SKM-1 treated with dmso at 0.1 percent for 144 hours (cell line): ENCODE measurements around the gene C22orf39.
A peak's percentile ranks its signal among the peaks of the same experiment; 100 is the strongest.

Experiments used
- DNase-seq: peaks from one replicate; lab custom pipeline; 2025; ENCODE audit not compliant: unreplicated experiment; lab: John Stamatoyannopoulos, UW

C22orf39 gene, protein sequence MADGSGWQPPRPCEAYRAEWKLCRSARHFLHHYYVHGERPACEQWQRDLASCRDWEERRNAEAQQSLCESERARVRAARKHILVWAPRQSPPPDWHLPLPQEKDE

DNA sequence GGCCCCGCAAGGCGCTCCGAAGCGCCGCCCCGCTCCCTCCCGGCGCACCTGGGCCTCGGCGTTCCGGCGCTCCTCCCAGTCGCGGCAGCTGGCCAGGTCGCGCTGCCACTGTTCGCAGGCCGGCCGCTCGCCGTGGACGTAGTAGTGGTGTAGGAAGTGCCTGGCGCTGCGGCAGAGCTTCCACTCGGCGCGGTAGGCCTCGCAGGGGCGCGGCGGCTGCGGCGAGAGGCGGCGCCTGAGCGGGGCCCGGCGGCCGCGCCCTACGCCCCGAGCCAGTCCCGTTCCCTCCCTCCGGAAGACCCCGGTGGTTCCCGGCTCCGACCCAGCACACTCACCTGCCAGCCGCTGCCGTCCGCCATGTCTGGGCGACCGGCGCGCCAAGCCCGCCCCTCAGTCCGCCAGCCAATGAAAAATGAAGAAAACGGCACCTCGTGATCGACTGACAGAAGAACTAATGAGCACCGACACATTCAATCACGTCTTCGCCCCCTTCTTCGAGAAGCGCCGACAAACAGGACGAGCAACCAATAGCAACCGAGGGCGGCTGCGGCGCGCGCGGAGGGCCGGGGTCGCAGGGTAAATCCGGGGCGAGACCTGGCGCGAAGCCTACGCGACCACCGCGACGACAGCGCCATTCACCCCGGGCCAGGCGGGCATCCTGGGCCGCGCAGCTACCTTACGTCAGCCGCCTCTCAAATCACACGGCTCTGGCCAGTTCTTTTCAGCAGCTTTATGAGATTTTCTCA lies at the start of gene C22orf39:
C22orf39 (minus strand) TSS at position 382 of the 746 bp plus-strand sequence; CDS start at position 359, 23 bp downstream.
- DNase-seq = peak; percentile 90

DNA sequence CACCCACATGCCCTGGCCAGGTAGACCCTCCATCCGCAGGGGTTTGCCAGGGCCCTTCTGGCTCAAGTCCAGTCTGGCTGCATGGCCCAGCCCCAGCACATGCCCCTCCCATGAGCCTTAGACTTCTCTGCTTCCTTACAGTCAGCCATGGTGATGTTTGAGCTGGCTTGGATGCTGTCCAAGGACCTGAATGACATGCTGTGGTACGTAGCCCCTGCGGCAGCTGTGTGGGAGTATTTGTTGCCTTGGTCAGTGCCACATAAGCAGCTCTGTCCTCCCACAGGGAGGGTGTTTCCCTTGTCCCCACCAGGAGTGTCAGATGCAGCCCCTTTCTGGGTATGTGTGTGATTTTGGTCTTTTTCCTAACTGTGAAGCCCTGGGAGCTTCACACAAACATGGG lies 49.7 kb upstream of the C22orf39 start:
- DNase-seq = no peak

GRCh38 chr22:19496324-19496630 lies 48.8 kb upstream of the C22orf39 start:
- no peak for DNase-seq

- DNase-seq = no peak
Measured at GRCh38 chr22:19495562-19496323, 48.2 kb upstream of the C22orf39 start.

GRCh38 chr22:19494676-19495173 lies 47.2 kb upstream of the C22orf39 start:
- no peak for DNase-seq

GRCh38 chr22:19494001-19494560 lies 46.6 kb upstream of the C22orf39 start:
- no peak for DNase-seq

DNA sequence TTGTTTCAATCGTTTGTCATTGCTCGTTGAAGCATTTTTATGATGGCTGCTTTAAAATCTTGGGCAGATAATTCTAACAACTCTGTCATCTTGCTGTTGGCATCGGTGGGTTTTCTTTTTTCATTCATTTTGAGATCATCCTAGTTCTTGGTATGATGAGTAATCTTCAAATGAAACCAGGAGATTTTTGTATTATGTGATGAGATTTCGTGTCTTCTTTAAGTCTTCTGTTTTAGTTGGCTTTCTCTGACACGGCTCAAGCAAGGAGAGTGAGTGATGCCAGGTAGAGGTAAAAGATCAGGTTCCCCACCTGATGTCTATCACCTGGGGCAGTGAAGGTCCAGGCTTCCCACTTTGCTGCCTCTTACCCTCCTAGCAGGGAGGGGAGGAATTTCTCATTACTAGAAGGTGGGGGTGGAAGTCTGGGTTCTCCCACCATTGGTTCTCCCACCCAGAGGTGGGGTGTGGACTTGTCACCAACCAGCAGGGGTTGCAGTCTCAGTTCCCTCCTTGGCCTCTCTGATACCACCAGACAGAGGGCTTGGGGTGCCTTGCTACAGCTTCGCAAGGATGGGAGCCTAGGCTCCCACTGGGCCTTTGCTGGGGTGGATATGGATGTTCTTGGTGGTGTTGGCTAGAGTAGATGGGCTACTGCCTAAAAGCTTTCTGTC lies 45.1 kb upstream of the C22orf39 start:
- DNase-seq = no peak

GRCh38 chr22:19490628-19491230 lies 43.2 kb upstream of the C22orf39 start:
- DNase-seq = no peak

DNA sequence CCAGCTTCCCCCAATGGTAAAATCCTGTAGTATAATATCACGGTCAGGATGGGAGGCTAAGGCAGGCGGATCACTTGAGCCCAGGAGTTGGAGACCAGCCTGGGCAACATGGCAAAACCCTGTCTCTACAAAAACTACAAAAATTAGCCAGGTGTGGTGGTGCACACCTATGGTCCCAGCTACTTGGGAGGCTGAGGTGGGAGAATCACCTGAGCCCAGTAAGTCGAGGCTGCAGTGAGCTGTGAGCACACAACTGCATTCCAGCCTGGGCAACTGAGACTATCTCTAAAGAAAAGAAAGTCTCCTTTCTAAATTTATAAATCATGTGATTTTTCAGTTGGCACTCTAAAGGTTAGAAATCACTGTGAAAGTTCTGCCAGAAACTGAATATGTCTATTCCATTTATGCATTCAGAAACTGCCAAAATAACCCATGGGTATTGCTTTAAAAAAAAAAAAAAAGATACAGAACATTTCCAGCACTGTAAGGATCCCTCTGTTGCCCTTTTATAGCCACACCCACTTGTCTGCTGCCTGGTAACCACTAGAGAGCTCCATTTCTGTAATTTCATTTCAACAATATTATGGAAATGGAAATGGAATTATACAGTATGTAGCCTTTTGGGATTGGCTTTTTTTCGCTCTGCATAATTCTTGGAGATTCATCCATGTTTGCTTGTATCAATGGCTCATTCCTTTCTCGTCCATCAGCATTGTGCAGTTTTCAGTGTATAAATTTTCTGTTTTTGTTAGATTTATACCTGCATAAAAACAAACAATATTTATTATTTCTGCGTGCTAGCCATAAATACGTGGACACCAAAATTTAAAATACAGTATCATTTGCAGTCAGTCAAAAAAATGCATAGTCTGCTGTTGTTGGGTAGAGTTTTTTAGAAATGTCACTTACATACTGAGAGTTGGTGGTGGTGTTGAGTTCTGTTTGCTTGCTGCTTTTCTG lies 41.7 kb upstream of the C22orf39 start:
- DNase-seq = no peak

GRCh38 chr22:19488285-19488684 lies 40.8 kb upstream of the C22orf39 start:
- DNase-seq = no peak

DNA sequence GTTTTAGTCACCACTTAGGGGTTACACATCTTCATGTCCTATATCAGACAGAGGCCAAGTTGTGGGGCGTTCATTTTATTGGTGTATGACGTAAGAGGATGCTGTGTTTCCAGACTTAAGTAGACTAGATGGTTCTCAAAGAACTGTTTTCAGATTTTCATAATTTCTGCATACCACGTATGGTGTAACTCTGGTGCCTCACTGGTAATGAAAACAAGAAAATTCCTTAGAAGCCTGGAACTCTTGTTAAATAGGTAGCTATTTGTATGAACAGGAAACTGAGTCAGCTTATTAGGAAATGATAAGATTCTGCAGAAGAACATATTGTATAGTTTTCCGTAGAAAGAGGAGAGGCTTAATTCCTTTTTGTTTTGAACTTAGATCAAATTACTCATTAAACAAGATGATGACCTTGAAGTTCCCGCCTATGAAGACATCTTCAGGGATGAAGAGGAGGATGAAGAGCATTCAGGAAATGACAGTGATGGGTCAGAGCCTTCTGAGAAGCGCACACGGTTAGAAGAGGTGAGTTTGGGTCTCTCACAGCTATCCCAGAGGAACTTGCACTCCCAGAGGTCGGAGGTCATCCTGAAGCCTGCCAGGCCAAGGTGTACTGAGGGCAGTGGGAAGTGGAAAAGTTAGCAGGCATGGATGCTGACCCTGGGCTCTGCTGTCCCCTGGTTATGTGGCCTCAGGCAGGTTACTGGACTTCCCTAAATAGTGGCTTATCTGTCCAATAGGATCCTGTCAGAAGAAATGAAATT lies 36.2 kb upstream of the C22orf39 start:
- no peak for DNase-seq

- DNase-seq = no peak
Measured at GRCh38 chr22:19482297-19482696, 34.8 kb upstream of the C22orf39 start.

- no peak for DNase-seq
Measured at GRCh38 chr22:19480789-19481188, 33.3 kb upstream of the C22orf39 start.

DNA sequence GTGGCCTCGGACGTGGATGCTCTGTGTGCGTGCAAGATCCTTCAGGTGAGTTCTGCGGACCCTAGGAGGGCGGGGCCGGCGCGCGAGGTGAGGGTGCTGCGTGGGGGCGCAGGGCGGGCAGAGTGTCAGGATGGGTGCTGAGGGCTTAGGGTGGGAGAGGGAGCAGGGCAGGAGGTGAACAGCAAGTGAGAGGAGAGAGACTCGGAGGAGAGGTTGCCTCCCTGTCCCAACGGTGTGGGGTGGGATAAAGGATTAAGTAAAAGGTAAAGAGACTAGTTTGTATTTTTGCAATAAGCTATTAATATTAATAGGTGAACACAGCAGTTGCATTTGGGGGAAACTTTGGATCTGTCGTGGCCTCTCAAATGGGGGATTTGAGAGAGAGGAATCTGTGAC lies 32.7 kb upstream of the C22orf39 start:
- DNase-seq = no peak

DNA sequence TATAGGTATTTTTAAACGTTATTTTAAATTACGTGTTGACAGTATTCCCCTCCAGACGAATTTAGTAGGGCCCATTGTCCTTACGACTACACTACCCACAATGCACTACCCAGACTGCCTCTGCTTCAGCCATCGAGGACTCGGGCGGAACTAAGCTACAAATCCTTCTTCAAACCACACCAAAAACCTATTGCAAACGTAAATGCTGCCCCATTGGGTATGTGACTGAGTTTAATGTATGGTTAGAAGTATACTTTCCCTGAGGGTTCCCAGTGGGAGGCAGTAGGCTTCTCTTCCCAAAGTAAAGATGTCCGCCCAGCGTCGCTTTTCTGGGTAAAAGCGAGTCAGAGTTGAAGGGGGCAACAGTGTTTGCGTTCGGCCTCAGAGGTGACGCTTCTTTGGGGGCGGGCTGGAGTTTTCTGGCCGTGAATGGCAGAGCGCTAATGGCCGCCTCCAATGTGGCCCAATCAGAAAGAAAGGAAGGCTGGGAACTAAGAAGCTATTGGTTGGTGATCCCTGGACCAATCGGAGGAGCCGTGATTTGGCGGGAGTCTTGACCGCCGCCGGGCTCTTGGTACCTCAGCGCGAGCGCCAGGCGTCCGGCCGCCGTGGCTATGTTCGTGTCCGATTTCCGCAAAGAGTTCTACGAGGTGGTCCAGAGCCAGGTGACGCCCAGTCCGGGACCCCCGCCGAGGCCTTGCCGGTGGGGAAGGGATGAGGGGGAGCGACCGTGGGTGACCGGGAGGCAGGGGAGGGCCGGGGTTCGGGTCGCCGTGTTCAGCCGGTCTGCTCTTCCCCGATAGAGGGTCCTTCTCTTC lies 32.1 kb upstream of the C22orf39 start, which contains the start of gene CDC45:
CDC45 (plus strand) TSS at position 566 of the 818 bp plus-strand sequence; CDS start at position 615, 49 bp downstream.
- peak; percentile 98 for DNase-seq

- peak; percentile 68 for DNase-seq
Measured at GRCh38 chr22:19478901-19479354, 31.4 kb upstream of the C22orf39 start, which contains the start of gene UFD1. Gene UFD1, minus strand, starts transcription at chr22:19479193. Its CDS starts 108 bp downstream, at chr22:19479085.

- no peak for DNase-seq
Measured at GRCh38 chr22:19478045-19478900, 30.8 kb upstream of the C22orf39 start.
